Epidermal melanocyte (primary cell): ENCODE measurements around the gene PLVAP.
"Not testable (repeated sequence)": the region's sequence is repeated elsewhere in the genome, so short reads cannot be mapped to it uniquely, and the experiment has no call there.

Experiments used
- DNase-seq: peaks from one replicate; pipeline ENCODE4 v3.0.0; 2011; ENCODE audit warnings: low spot score; ENCODE audit not compliant: insufficient read length

Gene PLVAP

DNA sequence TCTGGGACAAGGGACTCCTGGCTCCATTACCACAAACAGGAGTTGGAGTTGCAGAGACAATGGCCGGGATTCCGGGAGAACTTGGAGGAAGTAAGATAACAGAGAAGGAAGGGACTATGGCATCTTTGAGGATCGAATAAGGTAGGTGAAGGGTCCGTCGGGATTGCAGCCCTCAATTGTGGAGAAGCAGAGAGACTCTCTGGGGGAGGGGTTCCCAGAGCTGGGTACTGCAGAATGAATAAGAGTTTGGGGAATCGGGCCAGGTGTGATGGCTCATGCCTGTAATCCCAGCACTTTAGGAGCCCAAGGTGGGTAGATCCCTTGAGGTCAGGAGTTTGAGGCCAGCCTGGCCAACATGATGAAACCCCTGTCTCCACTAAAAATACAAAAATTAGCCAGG is 24.5 kb upstream of the PLVAP start:
- no peak for DNase-seq

DNA sequence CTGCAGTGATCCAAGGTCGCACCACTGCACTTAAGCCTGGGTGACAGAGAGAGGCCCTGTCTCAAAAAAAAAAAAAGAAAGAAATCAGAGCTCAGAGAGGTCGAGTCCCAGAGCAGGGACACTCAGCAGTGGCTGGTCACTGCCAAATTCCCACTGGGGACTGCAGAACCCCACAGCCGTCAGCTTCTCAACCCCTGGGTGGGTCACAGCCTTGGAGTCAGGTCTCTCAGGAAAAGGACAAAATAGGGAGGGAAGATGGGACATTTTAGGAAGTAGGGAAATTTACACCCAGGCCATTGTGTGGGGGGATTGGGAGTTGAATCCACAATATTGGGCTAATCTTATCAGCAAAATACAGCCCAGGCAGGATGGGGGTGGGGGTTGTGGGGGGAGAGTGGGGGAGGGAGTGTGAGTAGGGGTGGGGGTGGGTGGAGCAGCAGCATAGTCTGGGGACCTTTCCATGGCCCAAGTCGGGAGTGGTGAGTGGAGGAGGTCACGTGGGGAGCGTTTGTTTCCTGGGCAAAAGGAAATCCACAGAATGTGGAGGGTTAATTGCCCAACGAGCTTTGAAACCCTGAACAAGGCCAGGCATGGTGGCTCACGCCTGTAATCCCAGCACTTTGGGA is 21.9 kb upstream of the PLVAP start:
- no peak for DNase-seq

DNA sequence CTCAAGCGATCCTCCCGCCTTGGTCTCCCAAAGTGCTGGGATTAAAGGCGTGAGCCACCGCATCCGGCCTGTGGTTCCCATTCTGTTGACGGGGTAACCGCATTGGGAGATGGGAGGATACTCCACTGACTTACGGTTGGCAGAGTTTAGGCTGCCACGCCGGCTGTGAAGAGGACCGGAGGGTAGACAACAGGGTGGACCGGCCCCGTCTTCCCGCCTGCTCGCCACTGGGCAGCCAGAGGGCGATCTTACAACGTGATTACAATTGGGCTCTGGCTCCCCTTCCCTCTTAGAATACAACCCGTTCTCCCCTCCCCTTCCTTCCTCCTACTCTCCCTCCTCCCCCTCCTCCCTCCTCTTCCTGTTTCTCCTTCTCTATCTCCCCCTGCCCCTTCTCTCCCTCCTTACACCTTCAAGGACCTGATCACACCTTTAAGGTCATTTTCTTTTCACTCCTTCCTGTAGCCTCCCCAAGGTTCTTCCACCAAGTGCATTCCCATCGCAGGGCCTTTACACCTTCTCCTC is 17.8 kb upstream of the PLVAP start:
- no peak for DNase-seq

DNA sequence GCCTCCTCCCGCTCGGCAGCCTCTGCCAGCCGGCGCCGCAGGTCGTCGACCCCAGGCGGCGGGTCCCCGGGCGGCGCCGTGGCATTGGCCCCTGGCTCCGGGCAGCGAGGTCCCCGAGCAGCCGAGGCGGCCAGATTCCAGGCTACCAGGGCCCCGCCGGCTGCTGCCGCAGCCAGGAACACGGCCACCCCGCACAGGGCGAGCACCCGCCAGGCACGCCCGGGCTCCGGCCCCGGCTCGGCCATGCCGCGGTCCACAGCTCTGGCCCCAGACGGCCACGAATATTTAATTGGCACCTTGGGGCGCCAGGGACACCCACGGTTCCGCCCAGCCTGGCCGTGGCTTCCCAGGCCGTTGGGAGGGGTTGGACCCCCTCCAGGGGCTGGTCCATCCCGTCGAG is 16.8 kb upstream of the PLVAP start, which contains the start of gene CCDC194:
Gene CCDC194 (minus strand): TSS at position 283 of the 400 bp plus-strand sequence. CDS start 38 bp downstream, at position 245.
- DNase-seq = no peak

DNA sequence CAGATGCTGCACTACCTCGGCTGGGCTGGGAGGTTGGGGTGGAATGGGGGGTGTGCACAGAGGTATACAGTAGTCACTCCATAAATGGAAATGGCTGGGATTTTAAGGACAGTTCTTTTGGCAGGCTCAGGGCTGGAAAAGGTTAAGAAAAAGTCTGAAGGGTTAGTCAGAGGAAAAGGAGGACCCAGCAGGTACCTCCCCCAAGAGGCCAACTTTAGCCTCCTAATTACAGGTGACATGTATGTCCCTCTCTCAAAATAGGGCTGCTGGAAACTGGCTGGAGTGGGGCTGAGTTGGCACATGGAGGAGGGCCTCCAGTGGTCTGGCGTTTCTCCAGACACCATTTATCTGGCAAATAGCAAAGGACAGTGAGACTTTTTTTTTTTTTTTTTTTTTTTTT is 15.9 kb upstream of the PLVAP start:
- no peak for DNase-seq

DNA sequence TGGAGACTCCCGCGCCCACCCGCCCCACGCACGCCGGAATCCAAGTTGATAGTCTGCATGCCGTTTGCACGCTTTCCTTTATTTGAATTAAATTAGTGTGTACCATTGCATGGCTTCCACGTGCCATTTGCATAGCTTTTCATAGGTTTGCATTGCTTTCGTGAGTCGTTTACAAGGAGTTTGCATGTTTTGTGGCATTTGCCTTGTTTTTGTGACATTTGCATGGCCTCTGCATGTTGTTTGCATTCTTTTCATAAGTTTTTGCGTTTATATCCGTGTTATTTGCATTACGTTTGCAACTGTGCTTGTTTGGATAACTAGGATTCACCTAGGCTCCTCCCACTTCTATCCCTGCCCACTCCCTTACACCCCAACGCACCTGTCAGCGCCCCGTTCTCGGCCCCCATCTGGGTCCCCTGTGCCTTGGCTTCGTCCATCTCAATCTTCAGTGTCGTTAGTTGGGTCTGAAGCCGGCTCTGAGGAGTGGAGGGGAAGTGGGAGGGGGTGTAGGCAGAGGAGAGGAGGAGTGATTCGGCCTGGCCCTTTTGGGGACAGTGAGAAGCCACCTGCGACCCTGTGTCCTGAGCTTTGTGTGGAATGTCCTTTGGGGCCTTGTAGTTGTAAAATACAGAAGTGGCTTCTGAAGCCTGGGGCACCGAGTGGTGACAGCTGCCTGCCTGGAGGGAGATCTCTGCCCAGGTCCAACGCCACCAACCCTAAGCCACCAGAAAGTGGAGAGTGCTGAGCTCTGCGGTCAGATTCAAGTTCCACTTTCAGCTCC is 14.4 kb upstream of the PLVAP start:
- no peak for DNase-seq

DNA sequence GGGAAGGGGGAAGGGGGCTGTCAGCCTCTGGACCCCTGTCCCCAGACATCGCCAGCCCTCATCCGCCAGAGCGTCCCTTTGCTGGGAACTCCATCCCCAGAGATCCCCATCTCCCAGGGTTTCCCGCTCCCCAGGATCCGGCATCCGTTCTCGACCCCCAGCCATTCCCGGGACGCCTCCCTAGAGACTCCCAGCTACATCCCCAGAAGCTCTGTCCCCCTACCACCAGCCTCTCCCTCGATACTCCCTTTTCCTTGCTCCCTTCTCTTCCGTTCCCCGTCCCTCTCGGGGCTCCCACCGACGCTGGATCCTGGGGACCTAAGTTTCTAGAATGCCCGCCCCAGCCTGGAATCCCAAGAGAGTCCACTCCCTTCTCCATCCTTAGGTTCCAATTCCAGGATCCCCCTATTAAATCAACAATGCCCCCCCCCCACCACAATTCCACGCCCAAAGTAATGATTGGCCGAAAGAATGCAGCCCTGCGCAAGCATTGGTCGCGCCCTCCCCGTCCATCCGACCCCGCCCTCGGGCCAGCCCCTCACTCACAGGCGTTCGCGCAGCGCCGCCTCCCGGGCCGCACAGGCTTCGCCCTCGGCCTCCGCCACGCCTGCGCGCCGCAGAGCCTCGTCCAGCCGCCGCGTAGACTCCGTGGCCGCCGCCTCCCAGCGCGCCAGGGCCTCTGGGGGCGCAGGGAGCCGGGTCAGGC is 13.7 kb upstream of the PLVAP start:
- peak; percentile 97 for DNase-seq

DNA sequence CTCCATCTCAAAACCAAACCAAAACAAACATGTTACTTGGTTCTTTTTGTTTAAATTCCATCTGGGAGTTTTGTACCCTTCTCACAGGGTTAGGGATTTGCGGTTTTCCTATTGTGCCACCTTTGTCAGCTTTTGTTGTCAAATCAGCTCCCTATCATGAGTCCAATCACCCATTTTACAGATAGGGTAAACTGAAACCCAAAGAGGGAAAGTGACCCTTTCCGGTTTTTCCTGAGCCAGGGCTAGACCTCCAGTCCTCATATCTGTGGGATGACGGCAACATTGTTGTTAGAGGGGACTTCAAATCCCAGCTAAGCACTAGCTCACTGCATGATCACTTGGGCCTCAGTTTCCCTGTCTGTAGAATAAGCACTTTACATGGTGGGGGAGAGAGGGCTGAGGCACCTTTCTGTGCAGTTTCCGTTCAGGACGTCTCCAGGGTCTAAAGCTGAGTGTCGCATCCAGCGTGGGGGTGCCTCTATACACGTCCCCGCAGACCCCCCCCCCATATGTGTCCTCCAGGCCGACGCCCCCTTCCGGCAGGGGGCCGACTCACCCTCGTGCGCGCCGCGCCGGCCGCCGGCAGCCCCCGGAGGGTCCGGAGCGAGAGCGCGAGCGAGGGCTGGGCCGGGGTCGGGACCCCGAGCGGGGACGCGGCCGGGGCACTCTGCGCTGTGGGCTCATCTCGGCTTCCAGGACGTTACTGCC is 13.0 kb upstream of the PLVAP start:
- DNase-seq = no peak

DNA sequence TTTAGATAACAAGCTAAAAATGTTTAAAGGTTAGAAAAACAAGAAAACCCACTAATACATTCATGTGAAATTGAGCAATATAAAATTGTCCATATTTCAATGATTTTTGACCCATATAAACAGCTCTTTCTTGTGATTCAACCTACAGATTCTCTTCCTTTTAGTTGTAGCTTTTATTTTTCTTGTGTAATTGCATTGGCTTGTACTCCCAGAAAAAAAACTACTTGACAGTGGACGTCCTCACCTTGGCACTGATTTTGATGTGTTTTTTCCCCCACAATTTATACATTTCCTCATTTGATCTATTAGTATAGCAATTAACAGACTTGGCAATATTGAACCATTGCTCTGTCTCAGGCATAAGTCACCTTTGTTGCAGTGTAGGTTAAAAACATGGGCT is 12.1 kb upstream of the PLVAP start:
- DNase-seq = no peak

DNA sequence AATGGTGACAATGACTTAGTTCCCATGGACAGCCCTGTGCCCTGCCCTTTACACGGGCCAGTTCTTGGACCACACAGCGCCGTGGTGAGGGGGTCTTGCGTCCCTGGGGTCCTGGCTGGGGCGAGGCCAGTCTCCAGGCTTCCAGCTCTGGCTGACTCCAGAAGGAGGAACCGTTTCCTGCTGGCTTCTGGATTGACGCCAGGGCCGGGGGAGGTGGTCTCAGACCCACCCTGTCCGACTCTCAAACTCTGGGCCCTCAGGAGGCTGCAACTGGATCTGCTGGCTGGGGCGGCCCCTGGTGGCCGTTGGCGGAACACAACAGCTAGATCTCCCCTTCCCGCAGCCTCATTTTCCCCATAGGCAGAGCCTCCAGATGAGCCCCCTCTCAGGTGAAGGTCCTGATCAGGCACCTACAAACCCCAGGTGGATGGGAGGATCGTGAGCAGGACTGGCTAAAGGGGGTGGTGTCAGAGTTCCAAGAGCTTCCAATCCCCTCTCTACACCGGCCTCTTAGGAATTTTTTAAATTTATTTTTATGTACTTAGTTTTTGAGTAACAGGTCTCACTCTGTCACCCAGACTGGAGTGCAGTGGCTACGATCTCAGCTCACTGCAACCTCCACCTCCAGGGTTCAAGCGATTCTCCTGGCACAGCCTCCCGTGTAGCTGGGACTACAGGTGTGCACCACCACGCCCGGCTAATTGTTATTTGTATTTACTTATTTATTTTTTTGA is 8.9 kb upstream of the PLVAP start:
- peak; percentile 67 for DNase-seq

DNA sequence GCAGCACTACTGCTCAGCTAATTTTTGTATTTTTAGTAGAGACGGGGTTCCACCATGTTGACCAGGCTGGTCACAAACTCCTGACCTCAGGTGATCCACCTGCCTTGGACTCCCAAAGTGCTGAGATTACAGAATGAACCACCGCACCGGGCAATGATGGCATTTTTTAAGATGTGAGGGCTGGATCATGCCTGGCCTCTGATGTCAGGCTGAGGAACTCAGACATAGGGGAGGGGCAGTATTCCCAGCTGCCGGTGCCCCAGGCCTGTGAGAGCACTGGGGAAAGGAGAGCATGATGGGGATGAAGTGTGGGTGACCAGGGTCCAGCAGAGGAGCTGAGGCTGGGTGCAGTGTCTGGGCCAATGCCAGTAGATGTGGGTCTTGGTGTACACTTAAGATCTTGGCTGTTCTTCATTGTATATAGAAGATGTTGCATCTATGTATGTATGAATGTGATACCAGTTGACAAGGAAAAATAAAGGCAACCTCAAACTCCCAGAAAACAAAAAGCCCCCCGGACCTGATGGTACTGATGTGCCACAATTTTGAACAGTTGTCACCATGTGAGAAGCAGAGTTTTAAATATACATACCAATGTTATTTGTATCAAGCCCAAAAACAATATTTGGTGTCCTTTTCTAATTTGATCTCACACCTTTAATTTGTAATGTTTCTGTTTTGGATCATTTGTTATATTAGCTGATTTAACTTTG is 3.4 kb upstream of the PLVAP start:
- DNase-seq = no peak

DNA sequence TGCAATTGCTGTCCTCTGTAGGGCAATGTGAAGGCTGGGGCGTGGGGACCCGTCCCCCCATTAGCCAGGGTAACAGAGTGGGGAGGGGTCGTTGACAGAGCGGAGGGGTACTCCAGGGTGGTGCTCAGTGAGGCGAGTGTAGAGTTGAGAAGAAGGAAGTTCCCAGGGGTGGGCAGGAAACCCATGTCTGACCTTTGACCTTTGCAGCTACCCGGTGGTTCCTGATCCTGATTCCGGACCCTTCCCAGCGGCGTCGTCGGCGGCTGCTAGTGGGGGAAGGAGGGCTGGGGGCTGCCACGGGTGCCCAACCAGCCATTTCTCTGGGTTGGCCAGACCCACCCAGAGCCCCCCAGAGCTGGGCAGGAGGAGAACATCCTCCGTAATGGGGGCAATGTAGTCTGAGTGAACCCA is 2.1 kb upstream of the PLVAP start:
- no peak for DNase-seq

DNA sequence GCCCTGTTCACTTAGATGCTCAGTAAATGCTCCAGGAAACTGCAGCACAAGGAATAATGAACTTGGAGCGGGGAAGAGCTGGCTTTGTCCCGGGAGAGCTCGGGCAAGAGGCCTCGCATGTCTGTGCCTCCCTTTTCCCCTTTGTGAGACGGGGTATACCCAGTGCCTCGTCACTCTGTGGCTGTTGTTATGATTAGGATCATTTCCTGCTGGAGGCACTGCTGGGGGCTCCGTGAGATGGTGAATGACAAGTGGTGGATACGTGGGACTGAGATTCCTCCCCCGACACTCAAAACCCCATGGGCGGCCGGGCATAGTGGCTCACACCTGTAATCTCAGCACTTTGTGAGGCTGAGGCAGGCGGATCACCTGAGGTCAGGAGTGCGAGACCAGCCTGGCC is 1.1 kb upstream of the PLVAP start:
- no peak for DNase-seq

DNA sequence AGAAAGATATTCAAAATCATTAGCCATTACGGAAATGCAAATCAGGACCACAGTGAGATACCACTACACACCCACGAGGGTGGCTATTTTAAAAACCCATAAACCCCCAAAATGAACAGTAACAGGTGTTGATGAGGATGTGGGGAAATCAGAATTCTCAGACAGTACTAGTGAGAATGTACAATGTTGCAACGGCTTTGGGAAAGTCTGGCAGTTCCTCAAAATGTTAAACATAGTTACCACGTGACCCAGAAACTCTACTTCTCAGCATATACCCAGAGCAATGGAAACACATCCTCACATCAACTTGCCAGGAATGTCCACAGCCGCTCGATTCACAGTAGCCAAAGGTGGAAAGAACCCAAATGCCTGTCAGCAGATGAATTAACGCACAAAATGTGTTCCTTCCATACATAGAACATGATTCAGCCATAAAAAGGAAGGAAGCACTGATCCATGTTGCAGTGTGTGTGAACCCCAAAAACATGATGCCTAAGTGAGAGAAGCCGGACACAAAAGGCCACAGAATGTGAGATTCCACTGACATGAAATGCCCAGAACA is 7.0 kb downstream of the PLVAP start:
- DNase-seq = no peak

DNA sequence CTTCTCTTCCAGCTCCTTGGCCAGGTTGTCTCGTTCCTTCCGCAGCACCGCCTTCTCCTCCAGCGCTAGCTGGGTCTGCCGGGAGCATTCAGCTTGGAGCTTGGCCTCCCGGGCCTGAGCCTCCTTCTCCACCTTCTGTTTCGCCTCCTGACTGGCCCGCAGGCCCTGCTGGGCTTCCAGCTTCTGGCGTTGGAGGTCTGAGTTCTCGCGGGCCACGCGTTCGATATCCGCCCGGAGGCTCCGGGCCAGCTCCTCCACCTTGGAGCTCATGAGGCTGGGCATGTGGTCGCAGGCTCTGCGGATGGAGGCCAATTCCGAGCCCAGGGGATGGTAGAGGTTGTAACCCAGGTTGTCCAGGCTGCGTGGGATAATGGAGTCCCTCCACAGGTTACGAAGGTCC is 11.8 kb downstream of the PLVAP start:
- DNase-seq = no peak

DNA sequence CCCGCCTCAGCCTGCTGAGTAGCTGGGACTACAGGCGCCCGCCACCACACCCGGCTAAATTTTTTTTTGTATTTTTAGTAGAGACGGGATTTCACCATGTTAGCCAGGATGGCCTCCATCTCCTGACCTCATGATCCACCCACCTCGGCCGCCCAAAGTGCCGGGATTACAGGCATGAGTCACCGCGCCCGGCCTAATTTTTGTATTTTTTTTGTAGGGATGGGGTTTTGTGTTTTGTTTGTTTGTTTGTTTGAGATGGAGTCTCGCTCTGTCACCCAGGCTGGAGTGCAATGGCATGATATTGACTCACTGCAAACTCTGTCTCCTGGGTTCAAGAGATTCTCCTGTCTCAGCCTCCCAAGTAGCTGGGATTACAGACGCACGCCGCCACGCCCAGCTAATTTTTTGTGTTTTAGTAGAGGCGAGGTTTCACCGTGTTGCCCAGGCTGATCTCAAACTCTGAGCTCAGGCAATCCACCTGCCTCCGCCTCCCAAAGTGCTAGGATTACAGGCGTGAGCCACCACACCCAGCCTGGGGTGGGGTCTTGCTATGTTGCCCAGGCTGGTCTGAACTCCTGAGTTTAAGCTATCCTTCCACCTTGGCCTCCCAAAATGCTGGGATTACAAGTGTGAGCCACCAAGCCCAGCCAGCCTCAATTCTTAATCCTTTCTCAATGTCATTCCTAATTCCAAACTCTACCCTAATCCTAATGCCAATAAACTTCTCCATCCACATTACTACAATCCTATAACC is 13.1 kb downstream of the PLVAP start:
- DNase-seq = not testable (repeated sequence)

DNA sequence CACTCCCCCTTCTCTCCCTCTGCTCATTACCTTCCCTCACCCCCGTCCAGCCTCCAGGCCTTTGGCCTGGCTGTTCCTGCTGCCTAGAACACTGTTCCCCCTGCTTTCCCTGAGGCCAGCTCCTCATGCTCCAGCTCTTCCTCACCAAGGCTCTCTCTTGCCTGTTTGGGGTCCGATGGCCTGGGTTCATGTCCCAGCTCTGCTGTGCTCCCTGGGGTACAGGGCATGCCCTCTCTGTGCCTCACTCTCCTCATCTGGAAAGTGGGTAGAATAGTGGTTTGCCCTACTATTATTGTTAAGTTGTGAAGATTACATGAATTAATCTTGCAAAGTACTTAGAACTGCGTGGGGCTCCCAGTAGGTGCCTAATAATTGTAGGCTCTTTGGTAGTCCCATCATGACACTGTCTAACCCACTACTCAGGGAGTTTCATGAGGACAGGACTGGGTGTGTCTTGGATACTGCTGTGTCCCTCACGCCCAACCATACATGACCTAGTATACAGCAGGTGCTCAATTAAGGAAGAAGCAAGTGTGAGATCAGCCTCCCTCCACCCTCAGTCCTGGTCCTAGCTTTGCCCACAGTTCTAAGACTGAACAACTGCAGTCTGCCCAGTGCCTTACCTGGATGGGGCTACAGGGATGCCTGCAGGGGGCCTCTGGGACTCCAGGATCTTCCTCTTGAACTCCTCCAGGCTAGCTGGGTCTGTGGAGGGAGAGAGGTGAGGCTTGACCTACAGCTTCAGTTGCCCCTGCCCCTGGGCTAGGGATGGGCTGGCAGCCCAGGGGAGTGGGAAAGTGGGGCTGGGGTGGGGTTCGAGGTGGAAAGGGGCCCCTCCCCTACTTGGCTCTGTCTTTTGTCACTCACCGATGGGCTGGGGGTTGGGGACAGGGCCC is 17.0 kb downstream of the PLVAP start:
- no peak for DNase-seq

DNA sequence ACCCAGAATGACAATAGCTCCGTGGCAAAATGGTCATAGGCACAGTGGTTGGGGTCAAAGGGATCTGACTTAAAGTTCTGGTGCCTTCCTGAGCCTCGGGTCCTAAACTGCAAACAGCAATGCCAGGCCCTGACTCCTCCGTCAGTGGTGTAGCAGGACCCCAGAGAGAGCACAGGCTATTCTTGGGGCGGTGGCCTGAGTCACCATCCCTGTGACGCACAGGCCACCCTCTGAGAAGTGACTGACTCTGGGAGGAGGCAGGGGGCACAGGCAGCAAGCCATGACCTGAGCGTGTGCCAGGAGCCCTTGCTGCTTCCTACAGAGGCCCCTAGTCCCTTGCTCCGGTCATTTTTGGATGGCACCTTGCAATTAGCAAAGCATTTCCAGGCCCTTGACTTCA is 18.7 kb downstream of the PLVAP start:
- no peak for DNase-seq
